Measurements from ENCODE around the gene SPRR2A.

- no peak for TF ChIP-seq POLR2A (IDR thresholded peaks at IDR 0.05)
- TF ChIP-seq, protein P1, sequence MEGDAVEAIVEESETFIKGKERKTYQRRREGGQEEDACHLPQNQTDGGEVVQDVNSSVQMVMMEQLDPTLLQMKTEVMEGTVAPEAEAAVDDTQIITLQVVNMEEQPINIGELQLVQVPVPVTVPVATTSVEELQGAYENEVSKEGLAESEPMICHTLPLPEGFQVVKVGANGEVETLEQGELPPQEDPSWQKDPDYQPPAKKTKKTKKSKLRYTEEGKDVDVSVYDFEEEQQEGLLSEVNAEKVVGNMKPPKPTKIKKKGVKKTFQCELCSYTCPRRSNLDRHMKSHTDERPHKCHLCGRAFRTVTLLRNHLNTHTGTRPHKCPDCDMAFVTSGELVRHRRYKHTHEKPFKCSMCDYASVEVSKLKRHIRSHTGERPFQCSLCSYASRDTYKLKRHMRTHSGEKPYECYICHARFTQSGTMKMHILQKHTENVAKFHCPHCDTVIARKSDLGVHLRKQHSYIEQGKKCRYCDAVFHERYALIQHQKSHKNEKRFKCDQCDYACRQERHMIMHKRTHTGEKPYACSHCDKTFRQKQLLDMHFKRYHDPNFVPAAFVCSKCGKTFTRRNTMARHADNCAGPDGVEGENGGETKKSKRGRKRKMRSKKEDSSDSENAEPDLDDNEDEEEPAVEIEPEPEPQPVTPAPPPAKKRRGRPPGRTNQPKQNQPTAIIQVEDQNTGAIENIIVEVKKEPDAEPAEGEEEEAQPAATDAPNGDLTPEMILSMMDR (IDR thresholded peaks at IDR 0.05), result no peak
- no peak for TF ChIP-seq EP300 (IDR thresholded peaks at IDR 0.05)
Observed at GRCh38 chr1:153030895-153031294, 26.4 kb downstream of the SPRR2A start, which contains the start of gene SPRR1B.

All from tibial nerve (tissue), 4 donors.